Liver (tissue), 9 donors: Measurements from ENCODE around the gene IL17B. TPM values are rescaled to one million over a fixed set of nuclear protein-coding genes. Genes with fewer than 3 reads are reported as not detected.
"Not testable (repeated sequence)": the region's sequence is repeated elsewhere in the genome, so short reads cannot be mapped to it uniquely, and the experiment has no call there.

ENCODE experiments used
- DNase-seq: peaks from one replicate; pipeline ENCODE4 v3.0.0-alpha.2; 2017; ENCODE audit warnings: low spot score
- H3K27ac ChIP-seq, 2 donors: one replicate each; pipeline ENCODE4 v1.7.0; 2013; ENCODE audit warnings: inconsistent platforms in 2 of 2, low read length in 2 of 2, control low read depth in 1 of 2, low read depth in 1 of 2, mild to moderate bottlenecking in 1 of 2
- H3K27me3 ChIP-seq, 4 donors: one replicate each; pipeline versions ENCODE4 v1.6.1 to v1.7.0; 2013; ENCODE audit warnings: low read length in 3 of 4, inconsistent platforms in 1 of 4, mild to moderate bottlenecking in 1 of 4, moderate library complexity in 1 of 4; ENCODE audit not compliant: control insufficient read depth in 4 of 4, insufficient read depth in 4 of 4
- H3K36me3 ChIP-seq, 4 donors: one replicate each; pipeline versions ENCODE4 v1.6.1 to v1.7.0; 2013; ENCODE audit warnings: low read length in 3 of 4, mild to moderate bottlenecking in 3 of 4, low read depth in 1 of 4, moderate library complexity in 1 of 4; ENCODE audit not compliant: control insufficient read depth in 4 of 4, insufficient read depth in 3 of 4
- H3K4me1 ChIP-seq, 4 donors: one replicate each; pipeline versions ENCODE4 v1.6.1 to v1.7.0; 2013; ENCODE audit warnings: low read length in 3 of 4, mild to moderate bottlenecking in 3 of 4, moderate library complexity in 1 of 4; ENCODE audit not compliant: control insufficient read depth in 4 of 4, insufficient read depth in 4 of 4
- H3K4me3 ChIP-seq, 3 donors: one replicate each; pipeline versions ENCODE4 v1.6.1 to v1.7.0; 2013; ENCODE audit warnings: low read length in 3 of 3, control low read depth in 1 of 3, low read depth in 1 of 3, mild to moderate bottlenecking in 1 of 3
- H3K9ac ChIP-seq, 2 donors: one replicate each; pipeline ENCODE4 v1.7.0; 2013; ENCODE audit warnings: low read length in 2 of 2, mild to moderate bottlenecking in 2 of 2, moderate library complexity in 2 of 2, control low read depth in 1 of 2, low read depth in 1 of 2
- H3K9me3 ChIP-seq, 4 donors: one replicate each; pipeline versions ENCODE4 v1.6.1 to v1.7.0; 2013; ENCODE audit warnings: low read length in 3 of 4; ENCODE audit not compliant: control insufficient read depth in 4 of 4
- EGR1 ChIP-seq, 2 donors: IDR thresholded peaks; 2 replicates each; pipeline ENCODE4 v1.6.1; 2016 to 2018; ENCODE audit warnings: antibody characterized with exemption in 2 of 2, low read depth in 2 of 2
- FOXA1 ChIP-seq: IDR thresholded peaks from 2 replicates; pipeline ENCODE4 v1.6.1; 2016; ENCODE audit warnings: antibody characterized with exemption
- FOXA2 ChIP-seq: IDR thresholded peaks from 2 replicates; pipeline ENCODE4 v1.6.1; 2016; ENCODE audit warnings: antibody characterized with exemption
- HNF4A ChIP-seq, 2 donors: conservative IDR thresholded peaks; 2 replicates each; pipeline ENCODE4 v1.6.1; 2016; ENCODE audit warnings: antibody characterized with exemption in 2 of 2, mild to moderate bottlenecking in 2 of 2
- HNF4G ChIP-seq: IDR thresholded peaks from 2 replicates; pipeline ENCODE4 v1.6.1; 2016; ENCODE audit warnings: antibody characterized with exemption
- JUND ChIP-seq, 2 donors: IDR thresholded peaks; 2 replicates each; pipeline ENCODE4 v1.6.1; 2016; ENCODE audit warnings: antibody characterized with exemption in 2 of 2
- NR2F2 ChIP-seq: IDR thresholded peaks from 2 replicates; pipeline ENCODE4 v1.6.1; 2016; ENCODE audit warnings: antibody characterized with exemption
- RAD21 ChIP-seq, 2 donors: IDR thresholded peaks; 2 replicates each; pipeline ENCODE4 v1.6.1; 2016; ENCODE audit warnings: antibody characterized with exemption in 2 of 2, mild to moderate bottlenecking in 2 of 2
- RXRA ChIP-seq, 2 donors: IDR thresholded peaks; 2 replicates each; pipeline ENCODE4 v1.6.1; 2017 to 2018; ENCODE audit warnings: antibody characterized with exemption in 2 of 2, mild to moderate bottlenecking in 1 of 2
- SP1 ChIP-seq: IDR thresholded peaks from 2 replicates; pipeline ENCODE4 v1.6.1; 2018; ENCODE audit warnings: antibody characterized with exemption, mild to moderate bottlenecking
- TAF1 ChIP-seq: conservative IDR thresholded peaks from 2 replicates; pipeline ENCODE4 v1.6.1; 2016; ENCODE audit warnings: antibody characterized with exemption, mild to moderate bottlenecking
- YY1 ChIP-seq: IDR thresholded peaks from 2 replicates; pipeline ENCODE4 v1.6.1; 2016; ENCODE audit warnings: antibody characterized with exemption, mild to moderate bottlenecking
- WGBS: extraction: QIAGEN DNeasy Blood & Tissue Kit; methylation state at CpG from one replicate; pipeline ENCODE4 v1.1.7; 2013; 5-methylcytosine and 5-hydroxymethylcytosine counted together
- polyA plus RNA-seq, 2 donors: library from polyadenylated mRNA; stranded (reverse) in 1 of 2; unstranded in 1 of 2; fragments of 200-250 nt in 1 of 2; fragments of >200 nt in 1 of 2; fragmentation: Nextera tagmentation in 1 of 2; extraction: Ambion mirVana in 1 of 2; gene quantifications; one replicate each; pipeline versions ENCODE4 v1.2.1 to v1.2.3, GENCODE V29; 2013 to 2015
- total RNA-seq, 2 donors: library from RNA; depleted of rRNA; stranded (reverse); fragments of >200 nt; gene quantifications; one replicate each; pipeline ENCODE4 v1.2.3, GENCODE V29; 2014
- TF ChIP-seq, protein P1 (sequence below): fragments of 150-350 bp; IDR thresholded peaks from 2 replicates; pipeline ENCODE4 v1.5.1; 2017; ENCODE audit warnings: improper control_type of control experiment, low read depth, low read length; ENCODE audit not compliant: missing input control
- TF ChIP-seq, protein P2 (sequence below): IDR thresholded peaks from 2 replicates; pipeline ENCODE4 v1.6.1; 2016; ENCODE audit warnings: antibody characterized with exemption
- TF ChIP-seq, protein P3 (sequence below): IDR thresholded peaks from 2 replicates; pipeline ENCODE4 v1.6.1; 2016; ENCODE audit warnings: antibody characterized with exemption, mild to moderate bottlenecking
- TF ChIP-seq, protein P4 (sequence below): IDR thresholded peaks from 2 replicates; pipeline ENCODE4 v1.6.1; 2016; ENCODE audit warnings: antibody characterized with exemption
- donor health status: healthy.
- donor health status: healthy.
- donor health status: healthy.
- donor health status: healthy.
- donor health status: healthy.

Gene IL17B
- total and polyA plus RNA-seq, 4 donors: not detected

DNA sequence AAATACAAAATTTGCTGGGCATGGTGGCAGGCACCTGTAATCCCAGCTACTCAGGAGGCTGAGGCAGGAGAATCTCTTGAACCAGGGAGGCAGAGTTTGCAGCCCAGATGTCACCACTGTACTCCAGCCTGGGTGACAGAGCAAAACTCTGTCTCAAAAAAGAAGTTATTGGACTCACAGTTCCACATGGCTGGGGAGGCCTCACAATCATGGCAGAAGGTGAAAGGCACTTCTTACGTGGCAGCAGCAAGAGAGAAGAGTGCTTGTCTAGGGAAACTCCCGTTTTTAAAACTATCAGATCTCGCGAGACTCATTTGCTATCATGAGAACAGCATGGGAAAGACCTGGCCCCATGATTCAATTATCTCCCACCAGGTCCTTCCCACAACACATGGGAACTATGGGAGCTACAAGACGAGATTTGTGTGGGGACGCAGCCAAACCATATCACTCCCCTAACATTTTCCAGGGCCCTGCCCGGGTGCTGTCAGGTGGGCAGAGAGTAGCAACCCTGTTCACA is 19.7 kb upstream of the IL17B start:
- H3K27ac ChIP-seq: not testable (repeated sequence)

DNA sequence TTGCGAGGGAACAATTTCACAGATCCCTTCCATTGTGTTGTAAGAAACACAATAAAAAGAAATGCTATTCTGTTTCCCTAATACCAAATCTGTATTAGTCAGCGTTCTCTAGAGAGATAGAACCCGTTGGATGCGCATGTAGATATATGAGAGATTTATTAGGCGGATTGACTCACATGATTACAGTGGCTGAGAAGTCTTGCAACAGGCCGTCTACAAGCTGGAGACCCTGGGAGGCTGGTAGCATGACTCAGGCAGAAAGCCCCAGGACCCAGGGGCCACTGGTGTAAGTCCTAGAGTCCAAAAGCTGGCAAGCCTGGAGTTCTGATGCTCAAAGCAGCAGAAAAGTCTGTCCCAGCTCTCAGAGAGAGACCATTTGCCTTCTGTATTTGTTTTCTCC is 18.4 kb upstream of the IL17B start:
- no peaks in the 10 kb centered on the region for H3K36me3 ChIP-seq
- WGBS: 91% methylated on average over 6 of the region's 6 CpGs
- no peak overlapping the region for H3K9ac ChIP-seq
- TF ChIP-seq, protein P1, sequence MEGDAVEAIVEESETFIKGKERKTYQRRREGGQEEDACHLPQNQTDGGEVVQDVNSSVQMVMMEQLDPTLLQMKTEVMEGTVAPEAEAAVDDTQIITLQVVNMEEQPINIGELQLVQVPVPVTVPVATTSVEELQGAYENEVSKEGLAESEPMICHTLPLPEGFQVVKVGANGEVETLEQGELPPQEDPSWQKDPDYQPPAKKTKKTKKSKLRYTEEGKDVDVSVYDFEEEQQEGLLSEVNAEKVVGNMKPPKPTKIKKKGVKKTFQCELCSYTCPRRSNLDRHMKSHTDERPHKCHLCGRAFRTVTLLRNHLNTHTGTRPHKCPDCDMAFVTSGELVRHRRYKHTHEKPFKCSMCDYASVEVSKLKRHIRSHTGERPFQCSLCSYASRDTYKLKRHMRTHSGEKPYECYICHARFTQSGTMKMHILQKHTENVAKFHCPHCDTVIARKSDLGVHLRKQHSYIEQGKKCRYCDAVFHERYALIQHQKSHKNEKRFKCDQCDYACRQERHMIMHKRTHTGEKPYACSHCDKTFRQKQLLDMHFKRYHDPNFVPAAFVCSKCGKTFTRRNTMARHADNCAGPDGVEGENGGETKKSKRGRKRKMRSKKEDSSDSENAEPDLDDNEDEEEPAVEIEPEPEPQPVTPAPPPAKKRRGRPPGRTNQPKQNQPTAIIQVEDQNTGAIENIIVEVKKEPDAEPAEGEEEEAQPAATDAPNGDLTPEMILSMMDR: no peak
- TF ChIP-seq EGR1 (IDR thresholded peaks at IDR 0.05; ENCODE audit: low read depth in 2 of 2) (no peak), RAD21 (IDR thresholded peaks at IDR 0.05) (no peak), TAF1 (no peak), HNF4A (conservative IDR thresholded peaks at IDR 0.05) (no peak), JUND (IDR thresholded peaks at IDR 0.05) (no peak), HNF4G (no peak), YY1 (no peak), FOXA1 (no peak), FOXA2 (no peak), RXRA (IDR thresholded peaks at IDR 0.05) (no peak), NR2F2 (no peak), SP1 (no peak)
- TF ChIP-seq, protein P2, sequence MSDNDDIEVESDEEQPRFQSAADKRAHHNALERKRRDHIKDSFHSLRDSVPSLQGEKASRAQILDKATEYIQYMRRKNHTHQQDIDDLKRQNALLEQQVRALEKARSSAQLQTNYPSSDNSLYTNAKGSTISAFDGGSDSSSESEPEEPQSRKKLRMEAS: no peak
- TF ChIP-seq, protein P3, sequence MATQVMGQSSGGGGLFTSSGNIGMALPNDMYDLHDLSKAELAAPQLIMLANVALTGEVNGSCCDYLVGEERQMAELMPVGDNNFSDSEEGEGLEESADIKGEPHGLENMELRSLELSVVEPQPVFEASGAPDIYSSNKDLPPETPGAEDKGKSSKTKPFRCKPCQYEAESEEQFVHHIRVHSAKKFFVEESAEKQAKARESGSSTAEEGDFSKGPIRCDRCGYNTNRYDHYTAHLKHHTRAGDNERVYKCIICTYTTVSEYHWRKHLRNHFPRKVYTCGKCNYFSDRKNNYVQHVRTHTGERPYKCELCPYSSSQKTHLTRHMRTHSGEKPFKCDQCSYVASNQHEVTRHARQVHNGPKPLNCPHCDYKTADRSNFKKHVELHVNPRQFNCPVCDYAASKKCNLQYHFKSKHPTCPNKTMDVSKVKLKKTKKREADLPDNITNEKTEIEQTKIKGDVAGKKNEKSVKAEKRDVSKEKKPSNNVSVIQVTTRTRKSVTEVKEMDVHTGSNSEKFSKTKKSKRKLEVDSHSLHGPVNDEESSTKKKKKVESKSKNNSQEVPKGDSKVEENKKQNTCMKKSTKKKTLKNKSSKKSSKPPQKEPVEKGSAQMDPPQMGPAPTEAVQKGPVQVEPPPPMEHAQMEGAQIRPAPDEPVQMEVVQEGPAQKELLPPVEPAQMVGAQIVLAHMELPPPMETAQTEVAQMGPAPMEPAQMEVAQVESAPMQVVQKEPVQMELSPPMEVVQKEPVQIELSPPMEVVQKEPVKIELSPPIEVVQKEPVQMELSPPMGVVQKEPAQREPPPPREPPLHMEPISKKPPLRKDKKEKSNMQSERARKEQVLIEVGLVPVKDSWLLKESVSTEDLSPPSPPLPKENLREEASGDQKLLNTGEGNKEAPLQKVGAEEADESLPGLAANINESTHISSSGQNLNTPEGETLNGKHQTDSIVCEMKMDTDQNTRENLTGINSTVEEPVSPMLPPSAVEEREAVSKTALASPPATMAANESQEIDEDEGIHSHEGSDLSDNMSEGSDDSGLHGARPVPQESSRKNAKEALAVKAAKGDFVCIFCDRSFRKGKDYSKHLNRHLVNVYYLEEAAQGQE: no peak
- TF ChIP-seq, protein P4, sequence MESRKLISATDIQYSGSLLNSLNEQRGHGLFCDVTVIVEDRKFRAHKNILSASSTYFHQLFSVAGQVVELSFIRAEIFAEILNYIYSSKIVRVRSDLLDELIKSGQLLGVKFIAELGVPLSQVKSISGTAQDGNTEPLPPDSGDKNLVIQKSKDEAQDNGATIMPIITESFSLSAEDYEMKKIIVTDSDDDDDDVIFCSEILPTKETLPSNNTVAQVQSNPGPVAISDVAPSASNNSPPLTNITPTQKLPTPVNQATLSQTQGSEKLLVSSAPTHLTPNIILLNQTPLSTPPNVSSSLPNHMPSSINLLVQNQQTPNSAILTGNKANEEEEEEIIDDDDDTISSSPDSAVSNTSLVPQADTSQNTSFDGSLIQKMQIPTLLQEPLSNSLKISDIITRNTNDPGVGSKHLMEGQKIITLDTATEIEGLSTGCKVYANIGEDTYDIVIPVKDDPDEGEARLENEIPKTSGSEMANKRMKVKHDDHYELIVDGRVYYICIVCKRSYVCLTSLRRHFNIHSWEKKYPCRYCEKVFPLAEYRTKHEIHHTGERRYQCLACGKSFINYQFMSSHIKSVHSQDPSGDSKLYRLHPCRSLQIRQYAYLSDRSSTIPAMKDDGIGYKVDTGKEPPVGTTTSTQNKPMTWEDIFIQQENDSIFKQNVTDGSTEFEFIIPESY: no peak
- no peaks in the 10 kb centered on the region for H3K4me1 ChIP-seq
- no peak overlapping the region for H3K27ac ChIP-seq
- H3K4me3 ChIP-seq: no peak overlapping the region
- H3K9me3 ChIP-seq: no peaks in the 10 kb centered on the region
- DNase-seq: no peak
- no peaks in the 10 kb centered on the region for H3K27me3 ChIP-seq

More for the DNA sequence above, 19.7 kb upstream of the IL17B start:
- DNase-seq, H3K27me3 ChIP-seq, H3K4me1 ChIP-seq, H3K36me3 ChIP-seq, H3K9me3 ChIP-seq, H3K9ac ChIP-seq, H3K4me3 ChIP-seq: not testable (repeated sequence)
- WGBS: 87% methylated on average over 7 of the region's 7 CpGs

DNA sequence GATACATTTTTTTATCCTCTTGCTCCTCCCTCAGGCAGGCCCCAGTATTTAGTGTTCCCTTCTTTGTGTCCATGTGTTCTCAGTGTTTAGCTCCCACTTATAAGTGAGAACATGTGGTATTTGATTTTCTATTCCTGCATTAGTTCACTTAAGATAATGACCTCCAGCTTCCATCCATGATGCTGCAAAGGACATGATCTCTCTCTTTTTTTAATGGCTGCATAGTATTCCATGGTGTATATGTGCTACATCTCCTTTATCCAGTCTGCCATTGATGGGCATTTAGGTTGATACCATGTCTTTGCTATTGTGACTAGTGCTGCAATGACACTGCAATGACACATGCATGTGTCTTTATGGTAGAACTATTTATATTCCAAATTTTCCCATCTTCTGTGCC is 15.9 kb upstream of the IL17B start:
- DNase-seq, H3K4me3 ChIP-seq, H3K27me3 ChIP-seq, H3K36me3 ChIP-seq, H3K4me1 ChIP-seq, H3K9ac ChIP-seq, H3K27ac ChIP-seq, H3K9me3 ChIP-seq: not testable (repeated sequence)
